K562 (cell line): ENCODE results near the gene WDR86. TPM values are rescaled to one million over a fixed set of nuclear protein-coding genes. Genes with fewer than 3 reads are reported as not detected.

Source experiments
- ATAC-seq: fragments of 200-7000 bp; cut with Tn5 transposase; 3 replicates; pipeline ENCODE4 v1.9.1; 2020; ENCODE audit warnings: moderate library complexity
- BruUV-seq: library from RNA; stranded (reverse); fragments of 400-500 nt; replicated peaks from 2 replicates; lab custom pipeline; 2021; lab: Mats Ljungman, UMichigan
- CTCF ChIA-PET: fragments of 300-600 bp; formaldehyde crosslinking; extraction: SDS; loops from one replicate; lab custom pipeline; 2021; ENCODE audit warnings: low intra/inter-chr PET ratio; lab: Yijun Ruan, JAX
- POLR2A ChIA-PET: fragments of 300-600, 350-650 bp; sonication (Branson Sonifier 250); formaldehyde crosslinking; extraction: SDS; loops from one replicate; lab custom pipeline; 2021; ENCODE audit warnings: antibody characterized with exemption, inconsistent platforms; lab: Yijun Ruan, JAX
- DNase-seq, 4 experiments: peaks; one replicate each; pipeline versions ENCODE4 v3.0.0 to v3.0.0-alpha.2; 2011 to 2018; ENCODE audit warnings: low spot score in 3 of 4, mixed read lengths in 3 of 4; ENCODE audit errors: extremely low read depth in 1 of 4
- FAIRE-seq: peaks from 2 replicates; lab custom pipeline; 2011; peaks lifted over from hg19 to GRCh38; lab: Jason Lieb, UNC
- H2AFZ ChIP-seq: 2 replicates; pipeline ENCODE4 v1.6.0; 2011; ENCODE audit warnings: low read depth, low read length, control low read depth, inconsistent platforms
- H3K27ac ChIP-seq: fragments of 200-600 bp; 3 replicates; pipeline ENCODE4 v1.8.0; 2011; ENCODE audit warnings: low read depth, mild to moderate bottlenecking, control low read depth, inconsistent platforms, low read length, moderate library complexity, mixed read lengths; ENCODE audit errors: extremely low read depth
- H3K27me3 ChIP-seq, 2 experiments: fragments of 300-600 bp in 1 of 2; 2 replicates in 1 of 2; 3 replicates in 1 of 2; pipeline versions ENCODE4 v1.6.0 to v1.8.0; 2011; ENCODE audit warnings: inconsistent platforms in 2 of 2, low read length in 2 of 2, mild to moderate bottlenecking in 1 of 2, mixed read lengths in 1 of 2, moderate library complexity in 1 of 2; ENCODE audit not compliant: control insufficient read depth in 2 of 2, insufficient read depth in 2 of 2
- H3K36me3 ChIP-seq: fragments of 300-600 bp; 3 replicates; pipeline ENCODE4 v1.8.0; 2011; ENCODE audit warnings: mild to moderate bottlenecking, low read length, inconsistent platforms; ENCODE audit not compliant: control insufficient read depth, insufficient read depth
- H3K4me1 ChIP-seq, 2 experiments: fragments of 200-600 bp in 1 of 2; replicated peaks in 1 of 2; 2 replicates in 1 of 2; 3 replicates in 1 of 2; pipeline versions ENCODE4 v1.5.1 to v1.8.0; 2011; ENCODE audit warnings: inconsistent platforms in 2 of 2, low read length in 2 of 2, mild to moderate bottlenecking in 1 of 2, mixed read lengths in 1 of 2, moderate library complexity in 1 of 2; ENCODE audit not compliant: control insufficient read depth in 2 of 2, insufficient read depth in 2 of 2
- H3K4me2 ChIP-seq: 2 replicates; pipeline ENCODE4 v1.6.1; 2011; ENCODE audit warnings: low read length, control low read depth, inconsistent platforms, mixed read lengths; ENCODE audit not compliant: insufficient read depth
- H3K4me3 ChIP-seq: fragments of 200-600 bp; sonication (generic), shearing (Covaris generic); 2 replicates; pipeline ENCODE4 v1.5.1; 2016; ENCODE audit warnings: control low read depth, inconsistent platforms
- H3K79me2 ChIP-seq: fragments of 200-600 bp; 3 replicates; pipeline ENCODE4 v1.8.0; 2011; ENCODE audit warnings: low read length, inconsistent platforms; ENCODE audit not compliant: control insufficient read depth, insufficient read depth
- H3K9ac ChIP-seq, 2 experiments: 2 replicates each; pipeline versions ENCODE4 v1.6.0 to v1.6.1; 2011; ENCODE audit warnings: low read depth in 2 of 2, low read length in 2 of 2, control low read depth in 1 of 2, inconsistent platforms in 1 of 2, mild to moderate bottlenecking in 1 of 2, mixed read lengths in 1 of 2; ENCODE audit not compliant: insufficient read depth in 1 of 2
- H3K9me1 ChIP-seq: one replicate; pipeline ENCODE4 v1.6.0; 2011; ENCODE audit warnings: inconsistent platforms, mild to moderate bottlenecking, low read length, moderate library complexity; ENCODE audit not compliant: control insufficient read depth, insufficient read depth
- H3K9me3 ChIP-seq: replicated peaks from 2 replicates; pipeline ENCODE4 v1.5.1; 2011; ENCODE audit warnings: low read depth, low read length, inconsistent platforms; ENCODE audit not compliant: control insufficient read depth, insufficient read depth
- H4K20me1 ChIP-seq: replicated peaks from 2 replicates; pipeline ENCODE4 v1.6.1; 2011; ENCODE audit warnings: low read length, inconsistent platforms, mixed read lengths; ENCODE audit not compliant: control insufficient read depth, insufficient read depth
- ARID2 ChIP-seq: fragments of 450-650 bp; IDR thresholded peaks from 2 replicates; pipeline ENCODE4 v1.6.1; 2017; ENCODE audit warnings: antibody characterized with exemption, mild to moderate bottlenecking
- ATF1 ChIP-seq, 2 experiments: fragments of 450-650 bp in 1 of 2; IDR thresholded peaks; 2 replicates each; pipeline ENCODE4 v1.6.1; 2016; ENCODE audit warnings: missing compliant biosample characterization in 1 of 2, missing genetic modification characterization in 1 of 2
- CBX2 ChIP-seq: fragments of 200-600 bp; sonication (generic); IDR thresholded peaks from one replicate; pipeline ENCODE4 v1.6.1; 2012; ENCODE audit warnings: mild to moderate bottlenecking, low read length, inconsistent platforms; ENCODE audit not compliant: insufficient read depth, poor library complexity, severe bottlenecking
- ESRRA ChIP-seq: fragments of 450-650 bp; IDR thresholded peaks from 2 replicates; pipeline ENCODE4 v1.6.1; 2014; ENCODE audit warnings: low read depth, mild to moderate bottlenecking, moderate library complexity, borderline replicate concordance
- GTF2B ChIP-seq: IDR thresholded peaks from 2 replicates; pipeline ENCODE4 v1.6.1; 2011; ENCODE audit not compliant: insufficient read length; ENCODE audit errors: extremely low read depth
- MTA1 ChIP-seq: fragments of 450-650 bp; IDR thresholded peaks from 2 replicates; pipeline ENCODE4 v1.6.1; 2017; ENCODE audit warnings: borderline replicate concordance
- STAT5A ChIP-seq: IDR thresholded peaks from 2 replicates; pipeline ENCODE4 v1.6.1; 2012; ENCODE audit warnings: low read length, inconsistent platforms, borderline replicate concordance
- TEAD4 ChIP-seq, 2 experiments: sonication (generic) in 1 of 2; formaldehyde crosslinking in 1 of 2; IDR thresholded peaks; 2 replicates each; pipeline versions ENCODE4 v1.6.1 to v1.8.0; 2012 to 2022; ENCODE audit warnings: borderline replicate concordance in 1 of 2, inconsistent platforms in 1 of 2, low read length in 1 of 2, mild to moderate bottlenecking in 1 of 2, missing genetic modification reagents in 1 of 2
- YY1 ChIP-seq, 3 experiments: IDR thresholded peaks; 2 replicates each; pipeline ENCODE4 v1.6.1; 2011; ENCODE audit warnings: low read length in 2 of 3, mild to moderate bottlenecking in 2 of 3, moderate library complexity in 2 of 3, borderline replicate concordance in 1 of 3, control low read depth in 1 of 3, low read depth in 1 of 3; ENCODE audit not compliant: insufficient read depth in 3 of 3, insufficient replicate concordance in 2 of 3, control insufficient read depth in 1 of 3, insufficient read length in 1 of 3; ENCODE audit errors: extremely low read depth in 1 of 3
- ZNF445 ChIP-seq: fragments of 250-450 bp; sonication (Bioruptor Pico); IDR thresholded peaks from 2 replicates; pipeline ENCODE4 v1.4.0; 2020; ENCODE audit warnings: low read depth, mild to moderate bottlenecking, moderate library complexity
- ZNF512 ChIP-seq: IDR thresholded peaks from 2 replicates; pipeline ENCODE4 v1.6.1; 2016; ENCODE audit warnings: missing genetic modification characterization, missing compliant biosample characterization
- WGBS: fragments of 100-300 bp; shearing (Covaris generic); methylation state at CpG from one replicate; pipeline ENCODE4 v1.1.6; 2016; ENCODE audit warnings: low coverage, mixed read lengths; ENCODE audit not compliant: insufficient coverage; ENCODE audit errors: missing lambda C conversion rate; 5-methylcytosine and 5-hydroxymethylcytosine counted together
- in situ Hi-C: fragments of 300-500 bp; cut with MboI; formaldehyde crosslinking; loops from 4 replicates; pipeline ENCODE4 v1.15.0; 2018; ENCODE audit warnings: inconsistent platforms, mixed read lengths
- intact Hi-C: fragments of 100-400 bp; cut with micrococcal nuclease; formaldehyde crosslinking; loops from 2 replicates; pipeline ENCODE4 v1.14.2; 2022
- polyA plus RNA-seq, 8 experiments: library from polyadenylated mRNA; depleted of rRNA in 4 of 8; stranded (reverse) in 5 of 8; unstranded in 3 of 8; fragments of >200 nt; fragmentation: Nextera tagmentation in 2 of 8; fragmentation: Illumina TruSeq in 1 of 8; extraction: Ambion mirVana in 2 of 8; extraction: Trizol in 1 of 8; gene quantifications; 2 replicates each; pipeline versions ENCODE4 v1.2.1 to v1.2.3, GENCODE V29; 2011 to 2014; ENCODE audit warnings: inconsistent platforms in 1 of 8, missing spikeins in 1 of 8
- total RNA-seq, 7 experiments: library from RNA; depleted of rRNA in 6 of 7; stranded (reverse); fragments of >200 nt in 6 of 7; fragmentation: Illumina TruSeq in 2 of 7; extraction: Trizol in 2 of 7; gene quantifications; 2 replicates each; pipeline versions ENCODE4 v1.2.1 to v1.2.3, GENCODE V29; 2011 to 2021; ENCODE audit warnings: low replicate concordance in 1 of 7
- TF ChIP-seq, protein P1 (sequence below): fragments of 200-800 bp; sonication (Bioruptor generic); IDR thresholded peaks from 2 replicates; pipeline ENCODE4 v1.6.1; 2017; ENCODE audit warnings: missing genetic modification characterization, missing compliant biosample characterization
- TF ChIP-seq, protein P2 (sequence below): fragments of 250-450 bp; sonication (Bioruptor Pico); IDR thresholded peaks from 2 replicates; pipeline ENCODE4 v1.8.0; 2021; ENCODE audit warnings: moderate library complexity, mild to moderate bottlenecking, inconsistent platforms

Gene WDR86
- total and polyA plus RNA-seq, 9 of the 15 experiments (the other 6 are each of a cell fraction or from before 2014, with no cell fraction given) = 0.24 TPM; not detected in 8

- 68% methylated on average over 49 of the region's 55 CpGs for WGBS
- POLR2A ChIA-PET = interaction anchor here (0.6 kb wide), 1 partner anchor 36 kb away, joined by 3 read pairs; no protein-coding TSS in a partner anchor
- FAIRE-seq = no peak
- TF ChIP-seq ESRRA = no peak
- no peak for TF ChIP-seq GTF2B
- TF ChIP-seq ZNF512 (tag) = no peak
- TF ChIP-seq MTA1 = no peak
- TF ChIP-seq TEAD4 (IDR thresholded peaks at IDR 0.05; ENCODE audit: low read length) = no peak
- no peak for TF ChIP-seq TEAD4 (CRISPR knock-in tag; IDR thresholded peaks at IDR 0.05; ENCODE audit: borderline replicate concordance)
- TF ChIP-seq CBX2 = no peak
- no peak for TF ChIP-seq ATF1 (CRISPR knock-in tag; IDR thresholded peaks at IDR 0.05)
- no peak for TF ChIP-seq ATF1 (tag; IDR thresholded peaks at IDR 0.05)
- TF ChIP-seq, protein P1, sequence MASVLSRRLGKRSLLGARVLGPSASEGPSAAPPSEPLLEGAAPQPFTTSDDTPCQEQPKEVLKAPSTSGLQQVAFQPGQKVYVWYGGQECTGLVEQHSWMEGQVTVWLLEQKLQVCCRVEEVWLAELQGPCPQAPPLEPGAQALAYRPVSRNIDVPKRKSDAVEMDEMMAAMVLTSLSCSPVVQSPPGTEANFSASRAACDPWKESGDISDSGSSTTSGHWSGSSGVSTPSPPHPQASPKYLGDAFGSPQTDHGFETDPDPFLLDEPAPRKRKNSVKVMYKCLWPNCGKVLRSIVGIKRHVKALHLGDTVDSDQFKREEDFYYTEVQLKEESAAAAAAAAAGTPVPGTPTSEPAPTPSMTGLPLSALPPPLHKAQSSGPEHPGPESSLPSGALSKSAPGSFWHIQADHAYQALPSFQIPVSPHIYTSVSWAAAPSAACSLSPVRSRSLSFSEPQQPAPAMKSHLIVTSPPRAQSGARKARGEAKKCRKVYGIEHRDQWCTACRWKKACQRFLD (CRISPR knock-in tag) = no peak
- TF ChIP-seq ZNF445 (CRISPR knock-in tag) = no peak
- no peak for TF ChIP-seq STAT5A
- TF ChIP-seq ARID2 = no peak
- TF ChIP-seq, protein P2, sequence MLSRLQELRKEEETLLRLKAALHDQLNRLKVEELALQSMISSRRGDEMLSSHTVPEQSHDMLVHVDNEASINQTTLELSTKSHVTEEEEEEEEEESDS (CRISPR knock-in tag) = no peak
- no peak for TF ChIP-seq YY1 (IDR thresholded peaks at IDR 0.05; ENCODE audit: borderline replicate concordance in 1 of 3, control insufficient read depth in 1 of 3, extremely low read depth in 1 of 3, insufficient read depth in 3 of 3, insufficient read length in 1 of 3, insufficient replicate concordance in 2 of 3, low read depth in 1 of 3, low read length in 2 of 3)
Observed at GRCh38 chr7:151410405-151411390, 860 bp upstream of the WDR86 start.

More at GRCh38 chr7:151410405-151411390, 860 bp upstream of the WDR86 start:
- no peaks in the 10 kb centered on the region for H3K9me1 ChIP-seq
- H3K4me3 ChIP-seq = no peak overlapping the region
- ATAC-seq (no peak), DNase-seq (no peak)
- H3K36me3 ChIP-seq = no peaks in the 10 kb centered on the region
- H3K4me2 ChIP-seq = no peak overlapping the region
- peaks cover 4 to 6% of the 10 kb centered on the region in 2 experiments; a peak in 1 of 5 replicates for H3K27me3 ChIP-seq
- intact Hi-C loops = loop anchor here (1.0 to 5.0 kb wide), 2 partner anchors 37 to 42 kb away; no protein-coding TSS in a partner anchor
- H3K9me3 ChIP-seq = no peaks in the 10 kb centered on the region; the same call in 1 of the 2 replicates
- H2AFZ ChIP-seq = peak overlapping the region; percentile 76
- in situ Hi-C loops = no loop called here
- H3K27ac ChIP-seq = no peak overlapping the region
- peaks cover 11 to 29% of the 10 kb centered on the region in 2 experiments for H3K4me1 ChIP-seq
- peak overlapping the region in 1 of 2 experiments; percentile 22; a peak in 2 of 4 replicates for H3K9ac ChIP-seq
- H3K79me2 ChIP-seq = no peaks in the 10 kb centered on the region
- H4K20me1 ChIP-seq = no peaks in the 10 kb centered on the region
- BruUV-seq = no TSS peak
- CTCF ChIA-PET = no interaction called here
